GM12864 (cell line): ENCODE results near the gene MAN1B1.
"Not testable (repeated sequence)": the region's sequence is repeated elsewhere in the genome, so short reads cannot be mapped to it uniquely, and the experiment has no call there.

Source experiments
- DNase-seq: peaks from one replicate; pipeline ENCODE4 v3.0.0-alpha.2; 2011; ENCODE audit warnings: low read depth
- H3K4me3 ChIP-seq: 2 replicates; pipeline ENCODE4 v1.5.1; 2011; ENCODE audit warnings: mild to moderate bottlenecking, low read depth, low read length, control low read depth
- TF ChIP-seq, protein P1 (sequence below): IDR thresholded peaks from 2 replicates; pipeline ENCODE4 v1.5.1; 2011; ENCODE audit warnings: low read depth, mild to moderate bottlenecking, moderate library complexity, low read length, control low read depth, inconsistent platforms; ENCODE audit errors: missing control alignments

Gene MAN1B1

DNA sequence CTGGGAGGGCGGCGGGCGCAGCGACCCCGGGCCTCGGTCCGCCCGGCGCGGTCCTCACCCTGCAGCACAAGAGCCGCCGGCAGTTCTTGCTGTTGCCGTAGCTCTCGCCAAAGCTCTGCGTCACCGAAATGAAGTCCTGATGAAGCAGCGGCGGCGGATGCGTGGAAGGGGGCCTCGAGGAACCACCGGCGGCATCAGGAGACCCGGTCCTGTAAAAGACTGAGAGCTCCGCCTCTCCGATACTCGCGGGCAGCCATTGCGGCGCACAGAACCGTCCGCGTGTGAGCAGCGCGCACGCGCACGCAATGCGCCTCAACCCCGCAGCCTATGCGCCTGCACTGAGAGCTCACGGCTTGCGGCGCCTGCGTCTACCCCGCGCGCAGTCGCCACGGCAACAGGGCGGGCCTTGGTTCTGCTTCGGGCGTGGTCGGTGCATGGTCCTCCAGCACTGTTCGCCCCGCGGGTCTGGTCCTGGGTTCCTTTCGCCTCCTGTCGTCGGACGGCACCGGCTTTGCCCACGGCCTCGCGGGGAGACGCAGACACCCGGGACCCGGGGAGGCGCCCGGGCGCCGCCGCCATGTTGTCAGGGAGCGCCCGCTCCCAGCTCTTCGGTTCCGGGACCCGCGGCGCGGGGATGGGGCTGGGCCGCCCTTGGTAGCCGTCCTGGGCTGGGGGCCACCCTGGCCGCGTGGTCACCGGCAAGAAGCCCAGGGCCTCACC, 42.8 kb downstream of the MAN1B1 start:
- peak; percentile 76 for DNase-seq
- TF ChIP-seq, protein P1, sequence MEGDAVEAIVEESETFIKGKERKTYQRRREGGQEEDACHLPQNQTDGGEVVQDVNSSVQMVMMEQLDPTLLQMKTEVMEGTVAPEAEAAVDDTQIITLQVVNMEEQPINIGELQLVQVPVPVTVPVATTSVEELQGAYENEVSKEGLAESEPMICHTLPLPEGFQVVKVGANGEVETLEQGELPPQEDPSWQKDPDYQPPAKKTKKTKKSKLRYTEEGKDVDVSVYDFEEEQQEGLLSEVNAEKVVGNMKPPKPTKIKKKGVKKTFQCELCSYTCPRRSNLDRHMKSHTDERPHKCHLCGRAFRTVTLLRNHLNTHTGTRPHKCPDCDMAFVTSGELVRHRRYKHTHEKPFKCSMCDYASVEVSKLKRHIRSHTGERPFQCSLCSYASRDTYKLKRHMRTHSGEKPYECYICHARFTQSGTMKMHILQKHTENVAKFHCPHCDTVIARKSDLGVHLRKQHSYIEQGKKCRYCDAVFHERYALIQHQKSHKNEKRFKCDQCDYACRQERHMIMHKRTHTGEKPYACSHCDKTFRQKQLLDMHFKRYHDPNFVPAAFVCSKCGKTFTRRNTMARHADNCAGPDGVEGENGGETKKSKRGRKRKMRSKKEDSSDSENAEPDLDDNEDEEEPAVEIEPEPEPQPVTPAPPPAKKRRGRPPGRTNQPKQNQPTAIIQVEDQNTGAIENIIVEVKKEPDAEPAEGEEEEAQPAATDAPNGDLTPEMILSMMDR = no peak

DNA sequence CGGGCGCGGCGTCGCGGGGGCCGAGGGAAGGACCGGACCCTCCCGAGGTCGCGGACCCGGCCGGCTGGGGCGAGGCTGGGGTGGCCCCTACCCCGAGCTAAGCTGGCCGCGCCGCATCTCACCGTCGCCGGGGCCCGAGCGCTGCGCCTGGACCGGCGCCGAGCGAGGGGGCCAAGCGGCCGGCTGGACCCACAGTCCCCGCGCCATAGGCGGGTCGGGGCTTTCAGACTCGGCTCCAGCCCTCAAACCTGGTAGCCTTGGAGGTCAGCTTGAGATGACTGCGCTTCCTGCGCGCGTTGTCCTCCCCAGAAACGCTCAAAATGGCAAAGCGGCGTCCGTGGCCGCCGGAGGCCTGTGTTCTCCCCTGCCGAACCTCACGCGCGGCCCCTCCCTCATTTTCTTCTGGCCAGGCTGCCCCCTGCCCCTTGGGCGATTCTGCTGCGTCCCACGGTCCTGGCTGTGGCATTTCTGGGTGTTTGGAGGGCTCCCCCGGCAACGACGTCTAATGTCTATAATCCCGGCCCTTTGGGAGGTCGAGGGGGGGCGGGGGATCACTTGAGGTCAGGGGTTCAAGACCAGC, 43.5 kb downstream of the MAN1B1 start:
- DNase-seq = no peak
- peak overlapping the region; percentile 77 for H3K4me3 ChIP-seq
- TF ChIP-seq, protein P1 = no peak

More for the DNA sequence above, 42.8 kb downstream of the MAN1B1 start:
- H3K4me3 ChIP-seq = peak overlapping the region; percentile 77

DNA sequence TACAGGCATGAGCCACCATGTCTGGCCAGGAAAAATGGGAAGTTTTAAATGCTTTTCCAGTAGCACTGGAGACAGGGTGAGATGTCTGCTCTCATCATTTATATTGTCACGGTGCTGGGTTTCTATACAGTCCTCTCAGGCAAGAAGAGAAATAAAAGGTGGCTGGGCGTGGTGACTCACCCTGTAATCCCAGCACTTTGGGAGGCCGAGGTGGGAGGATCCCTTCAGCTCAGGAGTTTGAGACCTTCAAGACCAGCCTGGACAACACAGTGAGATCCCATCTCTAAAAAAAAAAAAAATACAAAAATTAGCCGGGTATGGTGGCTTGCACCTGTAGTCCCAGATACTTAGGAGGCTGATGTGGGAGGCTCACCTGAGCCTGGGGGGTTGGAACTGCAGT, 47.4 kb downstream of the MAN1B1 start:
- DNase-seq = no peak
- TF ChIP-seq, protein P1 = no peak
- no peak overlapping the region for H3K4me3 ChIP-seq

DNA sequence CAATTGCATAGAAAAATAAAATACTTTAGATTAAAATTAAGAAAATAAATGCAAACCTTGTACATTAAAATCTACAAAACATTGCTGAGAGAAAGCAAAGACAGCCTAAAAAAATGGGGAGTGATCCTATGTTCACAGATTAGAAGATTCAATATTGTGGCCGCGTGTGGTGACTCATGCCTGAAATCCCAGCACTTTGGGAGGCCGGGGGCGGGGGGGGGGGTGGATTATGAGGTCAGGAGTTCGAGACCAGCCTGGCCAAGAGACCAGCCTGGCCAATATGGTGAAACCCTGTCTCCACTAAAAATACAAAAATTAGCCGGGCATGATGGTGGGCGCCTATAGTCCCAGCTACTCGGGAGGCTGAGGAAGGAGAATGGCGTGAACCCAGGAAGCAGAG, 48.4 kb downstream of the MAN1B1 start:
- H3K4me3 ChIP-seq, DNase-seq: not testable (repeated sequence)

DNA sequence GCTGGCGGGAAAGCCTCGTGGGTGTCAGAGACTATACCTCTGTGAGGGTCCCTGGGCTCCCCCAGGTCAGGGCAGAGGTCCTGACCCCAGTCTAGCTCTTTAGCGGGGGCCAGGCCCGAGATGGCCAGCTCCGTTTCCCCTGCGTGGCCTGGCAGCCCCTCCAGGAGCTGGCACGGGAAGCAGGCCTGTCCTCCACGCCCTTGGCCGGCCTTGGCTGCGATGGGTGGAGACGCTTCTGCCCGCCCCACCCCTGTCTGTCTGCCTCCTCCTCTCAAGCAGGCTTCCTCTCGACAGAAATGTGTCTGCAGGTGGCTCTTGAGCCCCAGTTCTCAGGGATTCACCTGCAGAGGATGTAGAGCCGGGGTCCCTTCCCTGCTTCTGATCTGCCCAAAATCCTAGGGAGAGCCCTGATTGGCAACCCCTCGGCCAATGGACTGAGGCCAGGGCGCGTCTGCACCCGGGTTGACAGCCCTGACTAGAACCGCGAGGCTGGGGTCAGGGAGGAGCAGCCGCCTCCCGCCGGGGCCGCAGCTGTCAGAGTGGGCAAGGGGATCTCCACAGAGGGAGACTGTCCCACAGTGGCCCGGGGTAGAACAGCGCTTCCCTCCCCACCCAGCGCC, 49.6 kb downstream of the MAN1B1 start:
- no peak overlapping the region for H3K4me3 ChIP-seq
- TF ChIP-seq, protein P1 = no peak
- DNase-seq = no peak

DNA sequence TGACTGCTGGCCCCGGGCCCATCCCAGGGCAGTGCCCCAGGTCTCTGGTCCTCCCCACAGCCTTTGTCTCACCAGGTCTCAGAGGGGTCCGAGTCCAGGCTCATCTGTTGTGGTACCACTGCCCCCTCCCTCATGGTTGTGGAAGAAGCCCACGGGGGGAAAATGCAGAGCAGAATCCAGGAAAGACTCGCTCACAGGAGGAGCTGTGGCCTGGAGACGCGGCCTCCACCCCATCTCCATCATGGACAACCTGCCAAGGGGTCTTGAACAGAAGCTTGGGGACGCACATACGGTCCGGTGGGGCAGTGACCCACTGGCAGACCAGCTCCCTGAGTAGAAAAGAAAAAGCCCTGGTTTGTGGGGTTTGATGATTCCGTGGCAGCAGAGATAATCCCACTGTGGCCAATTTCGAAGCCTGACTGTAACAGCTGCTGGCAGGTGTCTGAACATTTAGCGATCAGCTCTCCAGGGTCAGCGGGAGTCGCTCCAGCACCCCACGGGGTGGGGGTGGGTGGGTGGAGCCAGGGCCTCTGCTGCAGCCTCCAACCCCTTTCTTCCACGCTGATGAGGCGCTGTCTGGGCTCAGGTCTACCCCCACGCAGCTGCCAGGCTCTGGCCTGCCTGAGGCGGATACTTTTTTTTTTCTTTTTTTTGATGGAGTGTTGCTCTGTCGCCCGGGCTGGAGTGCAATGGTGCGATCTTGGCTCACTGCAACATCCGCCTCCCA, 50.3 kb downstream of the MAN1B1 start:
- no peak for DNase-seq
- TF ChIP-seq, protein P1 = no peak
- no peak overlapping the region for H3K4me3 ChIP-seq

DNA sequence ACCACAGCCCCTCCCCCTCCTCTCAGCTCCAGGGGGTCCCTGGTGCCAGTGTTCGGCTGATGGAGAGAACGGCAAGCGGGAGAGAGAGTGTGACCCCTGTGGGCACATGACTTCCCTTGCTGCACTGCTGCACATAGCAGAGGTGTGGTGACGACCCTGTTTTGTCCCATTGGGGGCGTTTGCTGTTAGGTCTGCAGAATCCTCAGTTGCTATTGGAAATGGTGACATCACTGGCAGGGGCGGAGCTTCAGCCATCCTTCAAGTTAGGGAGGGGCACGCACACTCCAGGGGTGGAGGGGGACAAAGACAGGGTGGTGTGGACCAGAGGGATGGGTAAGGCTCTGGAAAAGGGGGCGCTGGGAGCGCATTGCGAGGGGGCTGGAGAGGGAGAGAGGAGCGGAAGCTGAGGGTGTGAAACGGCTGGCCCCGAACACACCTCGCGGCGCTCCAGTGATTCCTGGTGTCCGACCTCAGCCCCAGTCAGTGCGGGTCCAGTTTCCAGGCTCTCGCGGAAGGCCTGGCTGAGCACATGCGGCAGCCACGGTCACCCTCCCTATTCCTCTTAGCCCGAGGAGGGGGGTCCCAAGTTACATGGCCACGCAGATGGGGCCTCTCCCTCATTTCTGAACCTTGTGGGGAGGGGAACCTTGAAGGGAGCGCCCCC, 51.4 kb downstream of the MAN1B1 start:
- TF ChIP-seq, protein P1 = no peak
- DNase-seq = no peak
- H3K4me3 ChIP-seq = no peak overlapping the region
